ENCODE data around the gene SFTPD.

DNA sequence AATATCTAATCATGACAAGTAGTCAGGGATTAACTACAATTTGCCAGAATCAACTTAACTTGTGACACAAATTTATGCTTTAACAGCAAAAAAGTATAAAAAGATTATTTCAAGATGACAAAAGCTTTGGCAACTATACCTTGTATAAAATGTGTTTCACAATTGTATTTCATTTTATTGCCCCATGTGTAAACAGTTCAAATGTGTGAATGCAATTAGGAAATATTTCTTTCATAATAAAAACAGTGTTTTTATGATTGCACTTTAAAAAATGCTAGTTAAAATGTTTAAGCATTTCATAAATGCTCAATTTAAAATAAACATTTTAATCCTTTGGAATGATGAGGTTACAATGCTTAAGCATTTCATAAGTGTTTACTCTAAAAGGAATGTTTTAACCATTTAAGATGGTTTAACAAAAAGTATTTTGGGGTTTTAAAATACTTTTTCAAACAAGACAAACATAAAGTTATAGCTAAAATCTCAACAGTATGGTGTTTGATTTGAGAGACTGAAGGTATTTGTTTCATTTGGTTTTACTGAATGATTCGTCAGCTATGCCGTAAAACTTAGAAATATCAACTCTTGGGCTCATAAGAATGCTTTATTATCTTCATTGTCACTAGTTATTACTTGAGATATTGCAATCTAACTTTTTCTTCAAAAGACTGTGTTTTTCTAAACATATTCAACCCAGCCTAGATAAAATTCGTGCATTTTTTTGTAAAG lies 50.1 kb downstream of the SFTPD start:
- TF ChIP-seq, protein P1, sequence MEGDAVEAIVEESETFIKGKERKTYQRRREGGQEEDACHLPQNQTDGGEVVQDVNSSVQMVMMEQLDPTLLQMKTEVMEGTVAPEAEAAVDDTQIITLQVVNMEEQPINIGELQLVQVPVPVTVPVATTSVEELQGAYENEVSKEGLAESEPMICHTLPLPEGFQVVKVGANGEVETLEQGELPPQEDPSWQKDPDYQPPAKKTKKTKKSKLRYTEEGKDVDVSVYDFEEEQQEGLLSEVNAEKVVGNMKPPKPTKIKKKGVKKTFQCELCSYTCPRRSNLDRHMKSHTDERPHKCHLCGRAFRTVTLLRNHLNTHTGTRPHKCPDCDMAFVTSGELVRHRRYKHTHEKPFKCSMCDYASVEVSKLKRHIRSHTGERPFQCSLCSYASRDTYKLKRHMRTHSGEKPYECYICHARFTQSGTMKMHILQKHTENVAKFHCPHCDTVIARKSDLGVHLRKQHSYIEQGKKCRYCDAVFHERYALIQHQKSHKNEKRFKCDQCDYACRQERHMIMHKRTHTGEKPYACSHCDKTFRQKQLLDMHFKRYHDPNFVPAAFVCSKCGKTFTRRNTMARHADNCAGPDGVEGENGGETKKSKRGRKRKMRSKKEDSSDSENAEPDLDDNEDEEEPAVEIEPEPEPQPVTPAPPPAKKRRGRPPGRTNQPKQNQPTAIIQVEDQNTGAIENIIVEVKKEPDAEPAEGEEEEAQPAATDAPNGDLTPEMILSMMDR (IDR thresholded peaks at IDR 0.05; ENCODE audit: low read length) = no peak
- TF ChIP-seq EZH2 (optimal IDR thresholded peaks at IDR 0.05; ENCODE audit: low read depth, low read length) = no peak
